Measurements from ENCODE around the gene UBAP1.
"Not testable (repeated sequence)": the region's sequence is repeated elsewhere in the genome, so short reads cannot be mapped to it uniquely, and the experiment has no call there.

The UBAP1 gene

GRCh38 chr9:34197756-34198711 lies 19.2 kb downstream of the UBAP1 start:
- peak; percentile 27 to 60 for ATAC-seq (replicated peaks)
- H3K36me3 Mint-ChIP-seq, result peaks cover 27 to 31% of the 10 kb centered on the region in 2 donors

GRCh38 chr9:34200092-34200491 lies 21.2 kb downstream of the UBAP1 start:
- no peak for DNase-seq
- Mint-ChIP-seq H3K9me3 (no peaks in the 10 kb centered on the region), H3K4me3 (no peak overlapping the region), H3K4me1 (peaks cover 16 to 37% of the 10 kb centered on the region in 2 donors), H3K27ac (no peak overlapping the region), H3K36me3 (peaks cover 25 to 27% of the 10 kb centered on the region in 2 donors), H3K27me3 (no peaks in the 10 kb centered on the region)
- no peak for ATAC-seq (replicated peaks)

More at GRCh38 chr9:34197756-34198711, 19.2 kb downstream of the UBAP1 start:
- Mint-ChIP-seq H3K4me3 (no peak overlapping the region), H3K4me1 (peaks cover 21 to 41% of the 10 kb centered on the region in 2 donors), H3K27ac (peak overlapping the region; percentile 51), H3K9me3 (no peaks in the 10 kb centered on the region), H3K27me3 (no peaks in the 10 kb centered on the region)
- no peak for DNase-seq

DNA sequence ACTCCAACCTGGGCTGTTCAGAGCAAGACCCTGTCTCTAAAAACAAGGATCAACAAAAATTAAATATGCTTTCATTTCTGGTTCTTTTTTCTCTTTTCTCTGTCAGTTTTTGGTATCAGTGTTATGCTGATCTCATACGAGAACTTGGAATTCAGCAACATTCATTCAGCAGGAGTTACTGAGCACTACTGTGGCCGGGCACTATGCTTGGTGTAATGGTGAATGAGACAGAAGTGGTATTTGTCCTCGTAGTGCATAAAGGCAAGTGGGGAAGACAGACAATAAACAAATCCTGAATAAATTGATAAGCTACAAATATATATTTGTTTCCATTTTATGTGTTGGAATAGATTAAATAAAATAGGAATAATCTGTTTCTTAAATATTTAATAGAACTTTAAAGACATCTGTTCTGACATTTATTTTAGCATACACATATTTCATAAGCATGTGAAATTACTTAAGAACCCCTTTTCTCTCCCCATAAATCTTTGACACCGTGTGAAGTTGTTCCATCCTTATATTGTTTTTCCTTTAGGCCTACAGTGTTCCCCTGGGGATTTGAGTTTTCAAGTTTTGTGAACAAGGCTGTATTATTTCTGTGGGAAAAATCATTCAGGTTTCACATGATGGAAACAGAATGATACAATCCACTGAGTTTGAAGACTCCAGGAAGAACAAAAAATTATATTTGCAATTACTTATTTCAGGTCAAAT lies 24.6 kb downstream of the UBAP1 start:
- Mint-ChIP-seq H3K36me3 (peaks cover 14 to 19% of the 10 kb centered on the region in 2 donors), H3K9me3 (no peaks in the 10 kb centered on the region), H3K4me1 (peaks cover 3 to 23% of the 10 kb centered on the region in 2 donors), H3K27me3 (no peaks in the 10 kb centered on the region), H3K27ac (no peak overlapping the region), H3K4me3 (no peak overlapping the region)
- ATAC-seq (replicated peaks) (no peak), DNase-seq (no peak)

DNA sequence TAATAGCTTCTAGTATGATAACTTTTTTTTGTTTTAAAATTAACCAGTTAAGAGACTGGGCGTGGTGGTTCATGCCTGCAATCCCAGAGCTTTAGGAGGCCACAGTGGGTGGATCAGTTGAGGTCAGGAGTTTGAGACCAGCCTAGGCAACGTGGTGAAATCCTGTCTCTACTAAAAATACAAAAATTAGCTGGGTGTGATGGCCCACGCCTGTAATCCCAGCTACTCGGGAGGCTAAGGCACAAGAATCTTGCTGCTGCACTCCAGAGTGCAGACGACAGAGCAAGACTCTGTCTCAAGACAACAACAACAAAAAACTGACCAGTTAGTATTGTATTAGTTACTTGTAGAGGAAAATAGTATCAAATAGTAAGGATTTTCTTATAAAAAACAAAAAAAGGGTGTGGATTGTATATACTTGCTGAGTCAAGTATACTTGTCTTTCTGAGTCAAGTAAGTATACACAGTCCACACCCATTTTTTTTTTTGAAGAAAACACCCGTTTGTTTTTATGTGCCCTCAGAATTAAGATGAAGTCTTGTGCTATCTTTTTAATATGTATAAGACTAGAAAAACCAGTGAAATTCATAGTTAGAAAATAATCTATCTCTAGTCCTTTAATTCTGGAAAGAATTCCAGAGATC lies 25.3 kb downstream of the UBAP1 start:
- no peak for ATAC-seq (replicated peaks)
- H3K27ac Mint-ChIP-seq, result no peak overlapping the region
- peaks cover 15 to 19% of the 10 kb centered on the region in 2 donors for H3K36me3 Mint-ChIP-seq
- H3K27me3 Mint-ChIP-seq, result no peaks in the 10 kb centered on the region
- peaks cover 3 to 21% of the 10 kb centered on the region in 2 donors for H3K4me1 Mint-ChIP-seq
- no peak for DNase-seq
- no peaks in the 10 kb centered on the region for H3K9me3 Mint-ChIP-seq
- no peak overlapping the region for H3K4me3 Mint-ChIP-seq

GRCh38 chr9:34205102-34205501 lies 26.3 kb downstream of the UBAP1 start:
- Mint-ChIP-seq H3K4me1 (peaks cover 3 to 16% of the 10 kb centered on the region in 2 donors), H3K4me3 (no peak overlapping the region)

GRCh38 chr9:34206561-34206960 lies 27.7 kb downstream of the UBAP1 start:
- no peak for ATAC-seq (replicated peaks)
- DNase-seq, result no peak
- Mint-ChIP-seq H3K27me3 (no peaks in the 10 kb centered on the region), H3K27ac (no peak overlapping the region), H3K9me3 (no peaks in the 10 kb centered on the region), H3K4me3 (no peak overlapping the region), H3K36me3 (peaks cover 8 to 12% of the 10 kb centered on the region in 2 donors), H3K4me1 (peaks cover 5 to 19% of the 10 kb centered on the region in 2 donors)

More at GRCh38 chr9:34205102-34205501, 26.3 kb downstream of the UBAP1 start:
- peaks cover 8 to 15% of the 10 kb centered on the region in 2 donors for H3K36me3 Mint-ChIP-seq
- no peak overlapping the region for H3K27ac Mint-ChIP-seq
- H3K27me3 Mint-ChIP-seq, result no peaks in the 10 kb centered on the region
- H3K9me3 Mint-ChIP-seq, result no peaks in the 10 kb centered on the region
- no peak for DNase-seq
- ATAC-seq (replicated peaks), result no peak

DNA sequence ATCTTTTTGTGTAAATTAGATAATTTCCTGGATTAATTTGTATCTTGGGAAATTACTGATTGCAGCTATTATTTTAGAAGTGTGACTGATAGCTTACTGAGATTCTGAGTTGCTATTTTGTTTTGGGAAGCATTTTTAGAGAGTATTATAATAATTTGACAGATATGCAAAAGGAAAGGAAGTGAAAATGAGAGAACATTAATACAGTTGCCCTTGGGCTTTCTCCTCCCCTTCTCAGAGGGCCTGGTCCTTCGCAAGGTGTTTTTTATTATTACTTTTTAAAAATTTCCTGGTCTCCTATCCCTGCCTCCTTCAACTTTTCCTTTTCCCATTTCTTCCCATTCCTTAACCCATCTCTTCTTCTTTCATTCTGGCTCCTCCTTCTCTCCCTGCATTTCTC lies 32.6 kb downstream of the UBAP1 start:
- H3K36me3 Mint-ChIP-seq, result peaks cover 2 to 16% of the 10 kb centered on the region in 2 donors
- peaks cover 17 to 34% of the 10 kb centered on the region in 2 donors for H3K4me1 Mint-ChIP-seq
- no peak for DNase-seq
- H3K4me3 Mint-ChIP-seq, result no peak overlapping the region
- H3K27ac Mint-ChIP-seq, result no peak overlapping the region
- ATAC-seq (replicated peaks), result peak in 1 of 2 donors; percentile 59
- no peaks in the 10 kb centered on the region for H3K27me3 Mint-ChIP-seq
- no peaks in the 10 kb centered on the region for H3K9me3 Mint-ChIP-seq

DNA sequence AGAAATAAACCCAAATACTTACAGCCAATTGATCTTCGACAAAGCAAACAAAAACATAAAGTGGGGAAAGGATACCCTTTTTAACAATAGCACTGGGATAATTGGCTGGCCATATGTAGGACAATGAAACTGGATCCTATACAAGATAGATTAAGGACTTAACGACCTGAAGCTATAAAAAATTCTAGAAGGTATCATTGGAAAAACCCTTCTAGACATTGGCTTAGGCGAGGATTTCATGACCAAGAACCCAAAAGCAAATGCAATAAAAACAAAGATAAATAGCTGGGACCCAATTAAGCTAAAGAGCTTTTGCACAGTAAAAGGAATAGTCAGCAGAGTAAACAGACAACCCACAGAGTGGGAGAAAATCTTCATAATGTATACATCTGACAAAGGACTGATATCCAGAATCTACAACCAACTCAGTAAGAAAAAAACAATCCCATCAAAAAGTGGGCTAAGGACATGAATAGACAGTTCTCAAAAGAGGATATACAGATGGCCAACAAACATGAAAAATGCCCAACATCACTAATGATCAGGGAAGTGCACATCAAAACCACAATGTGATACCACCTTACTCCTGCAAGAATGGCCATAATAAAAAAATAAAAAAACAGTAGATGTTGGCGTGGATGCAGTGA lies 35.6 kb downstream of the UBAP1 start:
- H3K4me3 Mint-ChIP-seq; H3K27me3 Mint-ChIP-seq; H3K27ac Mint-ChIP-seq; H3K9me3 Mint-ChIP-seq; DNase-seq; ATAC-seq (replicated peaks): not testable (repeated sequence)
- H3K4me1 Mint-ChIP-seq, result peaks cover 19 to 34% of the 10 kb centered on the region in 2 donors
- peaks cover 0 to 11% of the 10 kb centered on the region in 2 donors for H3K36me3 Mint-ChIP-seq

DNA sequence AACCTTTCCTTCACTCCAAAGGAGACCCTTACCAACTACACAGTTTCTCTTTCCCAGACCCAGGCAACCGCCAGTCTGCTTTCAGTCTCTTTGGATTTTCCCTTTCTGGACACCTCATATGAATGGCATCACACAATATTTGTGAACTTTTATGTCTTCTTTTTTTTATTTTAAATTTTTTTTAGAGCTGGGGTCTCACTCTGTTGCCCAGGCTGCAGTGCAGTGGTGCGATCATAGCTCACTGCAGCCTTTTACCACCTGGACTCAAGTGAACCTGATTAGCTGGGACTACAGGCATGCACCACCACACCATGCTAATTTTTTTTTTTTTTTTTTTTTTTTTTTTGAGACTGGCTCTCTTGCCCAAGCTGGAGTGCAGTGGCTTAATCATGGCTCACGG lies 37.5 kb downstream of the UBAP1 start:
- peaks cover 2 to 17% of the 10 kb centered on the region in 2 donors for H3K36me3 Mint-ChIP-seq
- no peaks in the 10 kb centered on the region for H3K27me3 Mint-ChIP-seq
- no peaks in the 10 kb centered on the region for H3K9me3 Mint-ChIP-seq
- H3K4me3 Mint-ChIP-seq, result no peak overlapping the region
- peaks cover 17 to 31% of the 10 kb centered on the region in 2 donors for H3K4me1 Mint-ChIP-seq
- H3K27ac Mint-ChIP-seq, result no peak overlapping the region
- ATAC-seq (replicated peaks) (no peak), DNase-seq (no peak)

GRCh38 chr9:34217015-34217414 lies 38.2 kb downstream of the UBAP1 start:
- Mint-ChIP-seq H3K4me1 (peaks cover 15 to 25% of the 10 kb centered on the region in 2 donors), H3K36me3 (peaks cover 3 to 20% of the 10 kb centered on the region in 2 donors)
- H3K27me3 Mint-ChIP-seq; H3K4me3 Mint-ChIP-seq; H3K27ac Mint-ChIP-seq; H3K9me3 Mint-ChIP-seq; ATAC-seq (replicated peaks); DNase-seq: not testable (repeated sequence)

- Mint-ChIP-seq H3K4me1 (peaks cover 9 to 15% of the 10 kb centered on the region in 2 donors), H3K27ac (no peak overlapping the region), H3K9me3 (no peaks in the 10 kb centered on the region), H3K27me3 (no peaks in the 10 kb centered on the region), H3K36me3 (peaks cover 10 to 25% of the 10 kb centered on the region in 2 donors), H3K4me3 (no peak overlapping the region)
- DNase-seq (no peak), ATAC-seq (replicated peaks) (no peak)
Measured at GRCh38 chr9:34218446-34218845, 39.6 kb downstream of the UBAP1 start.

- no peaks in the 10 kb centered on the region for H3K27me3 Mint-ChIP-seq
- H3K27ac Mint-ChIP-seq, result no peak overlapping the region
- H3K4me3 Mint-ChIP-seq, result no peak overlapping the region
- DNase-seq, result no peak
- H3K4me1 Mint-ChIP-seq, result peaks cover 4 to 7% of the 10 kb centered on the region in 2 donors
- no peaks in the 10 kb centered on the region for H3K9me3 Mint-ChIP-seq
- no peak for ATAC-seq (replicated peaks)
- peaks cover 17 to 26% of the 10 kb centered on the region in 2 donors for H3K36me3 Mint-ChIP-seq
Measured at GRCh38 chr9:34219421-34219820, 40.6 kb downstream of the UBAP1 start.

DNA sequence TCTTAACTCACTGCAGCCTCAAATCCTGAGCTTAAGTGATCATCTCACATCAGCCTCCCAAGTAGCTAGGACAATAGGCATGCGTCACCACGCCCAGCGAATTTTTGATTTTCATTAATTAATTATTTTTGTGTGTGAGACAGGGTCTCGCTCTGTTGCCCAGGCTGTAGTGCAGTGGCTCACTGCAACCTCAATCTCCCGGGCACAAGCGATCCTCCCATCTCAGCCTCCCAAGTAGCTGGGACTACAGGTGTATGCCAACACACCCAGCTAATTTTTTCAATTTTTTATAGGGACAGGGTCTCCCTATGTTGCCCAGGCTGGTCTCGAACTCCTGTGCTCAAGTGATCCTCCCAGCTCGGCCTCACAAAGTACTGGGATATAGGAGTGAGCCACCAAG lies 41.4 kb downstream of the UBAP1 start:
- DNase-seq (no peak), ATAC-seq (replicated peaks) (no peak)
- H3K27ac Mint-ChIP-seq, result no peak overlapping the region
- peaks cover 18 to 27% of the 10 kb centered on the region in 2 donors for H3K36me3 Mint-ChIP-seq
- no peak overlapping the region for H3K4me3 Mint-ChIP-seq
- H3K9me3 Mint-ChIP-seq, result no peaks in the 10 kb centered on the region
- H3K4me1 Mint-ChIP-seq, result peaks cover 4 to 5% of the 10 kb centered on the region in 2 donors
- no peaks in the 10 kb centered on the region for H3K27me3 Mint-ChIP-seq

GRCh38 chr9:34224349-34224748 lies 45.5 kb downstream of the UBAP1 start:
- peaks cover 2 to 4% of the 10 kb centered on the region in 2 donors for H3K4me1 Mint-ChIP-seq
- ATAC-seq (replicated peaks) (no peak), DNase-seq (no peak)
- H3K27me3 Mint-ChIP-seq, result no peaks in the 10 kb centered on the region
- peaks cover 18 to 30% of the 10 kb centered on the region in 2 donors for H3K36me3 Mint-ChIP-seq
- H3K27ac Mint-ChIP-seq, result no peak overlapping the region
- no peak overlapping the region for H3K4me3 Mint-ChIP-seq
- H3K9me3 Mint-ChIP-seq, result no peaks in the 10 kb centered on the region

Data from stimulated activated naive B cell treated with anti-CD40 and anti-IgM and Interleukin-4, amounts not matched to agents 10 μg/mL and 1 μg/mL and 100 μg/mL, for 72 hours (primary cell).